Kidney capillary endothelial cell (primary cell): ENCODE results near the gene EIF2AK3.

ENCODE experiments used
- DNase-seq: peaks from one replicate; pipeline ENCODE4 v3.0.0-alpha.2; 2018; ENCODE audit warnings: low spot score

Gene EIF2AK3

DNA sequence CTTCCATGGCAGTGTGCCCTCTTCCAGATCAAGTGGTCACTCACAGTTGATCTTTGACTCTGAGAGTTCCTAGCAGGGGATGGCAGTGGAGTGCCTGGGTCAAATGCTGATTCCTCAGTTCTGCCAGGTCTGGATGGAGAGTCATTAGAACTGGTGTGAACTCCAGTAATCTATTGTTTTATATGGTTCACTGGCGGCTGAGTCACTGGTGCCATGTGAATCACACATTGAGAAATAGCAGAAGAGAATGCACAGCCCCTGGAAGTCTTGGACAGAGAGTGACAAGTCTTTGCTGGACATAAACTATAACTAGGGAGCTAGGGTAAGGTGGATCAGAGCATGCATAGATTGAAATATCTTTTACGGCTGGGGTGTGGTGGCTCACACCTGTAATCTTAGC is 86.9 kb downstream of the EIF2AK3 start:
- DNase-seq: peak; percentile 53

DNA sequence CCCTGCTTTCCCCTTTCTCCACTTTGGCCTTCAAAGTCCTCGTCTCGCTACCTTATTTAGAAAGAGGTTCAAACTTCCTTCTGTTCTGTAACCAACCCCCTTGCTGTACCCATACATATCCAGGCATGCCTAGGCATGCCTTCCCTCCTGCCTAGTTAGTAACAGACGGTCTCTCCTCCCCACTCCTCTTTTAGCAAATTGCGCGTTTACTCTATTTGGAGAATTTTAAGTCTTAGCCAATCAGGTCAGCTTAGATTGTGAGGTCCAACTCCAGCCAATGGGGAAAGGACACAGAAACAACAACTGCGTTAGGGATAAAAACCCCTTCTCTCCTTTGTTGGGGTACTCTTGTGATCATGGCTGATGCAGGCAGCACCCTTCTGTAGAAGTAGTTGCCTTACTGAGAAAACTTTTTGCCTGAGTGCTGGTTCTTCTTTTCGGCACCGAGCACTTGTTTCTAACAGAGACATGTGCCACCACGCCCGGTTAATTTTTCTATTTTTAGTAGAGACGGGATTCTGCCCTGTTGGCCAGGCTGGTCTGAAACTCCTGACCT is 88.8 kb downstream of the EIF2AK3 start:
- DNase-seq: no peak

DNA sequence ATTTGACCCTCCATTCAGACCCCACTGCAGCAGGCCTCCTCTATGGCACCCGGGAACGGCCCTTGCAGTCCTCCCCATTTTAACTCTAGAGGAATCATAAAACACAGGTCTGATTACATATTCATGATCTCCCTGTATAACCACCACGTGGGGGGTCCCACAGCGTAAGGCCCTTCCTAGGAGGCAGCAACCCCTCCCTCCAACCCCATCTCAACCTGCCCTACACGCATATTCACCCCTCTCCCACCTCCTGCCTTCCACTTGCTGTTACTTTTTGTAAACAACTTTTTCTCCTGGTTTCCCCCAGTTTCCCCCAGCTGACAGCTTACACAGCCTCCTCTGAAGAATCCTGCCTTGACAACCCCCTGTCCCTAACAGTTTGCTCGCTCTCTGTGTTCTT is 89.6 kb downstream of the EIF2AK3 start:
- DNase-seq: no peak

DNA sequence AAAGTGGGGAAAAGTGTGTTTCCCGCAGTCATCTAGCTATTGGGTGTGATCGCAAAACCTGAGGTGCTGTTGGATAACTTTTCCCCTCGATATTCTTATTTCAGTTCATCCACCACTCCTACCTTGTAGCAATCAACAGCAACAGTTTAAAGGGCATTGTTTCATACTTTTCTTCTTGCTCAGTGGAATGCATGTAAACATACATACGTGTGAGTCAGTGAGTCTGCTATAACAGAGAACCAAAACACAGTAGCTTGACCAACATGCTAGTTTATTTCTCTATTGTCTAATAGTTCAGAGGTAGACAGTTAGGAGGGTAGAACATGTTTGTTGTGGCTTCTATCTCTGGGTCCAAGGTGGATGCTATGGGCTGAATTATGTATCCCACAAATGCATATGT is 97.2 kb downstream of the EIF2AK3 start:
- no peak for DNase-seq

DNA sequence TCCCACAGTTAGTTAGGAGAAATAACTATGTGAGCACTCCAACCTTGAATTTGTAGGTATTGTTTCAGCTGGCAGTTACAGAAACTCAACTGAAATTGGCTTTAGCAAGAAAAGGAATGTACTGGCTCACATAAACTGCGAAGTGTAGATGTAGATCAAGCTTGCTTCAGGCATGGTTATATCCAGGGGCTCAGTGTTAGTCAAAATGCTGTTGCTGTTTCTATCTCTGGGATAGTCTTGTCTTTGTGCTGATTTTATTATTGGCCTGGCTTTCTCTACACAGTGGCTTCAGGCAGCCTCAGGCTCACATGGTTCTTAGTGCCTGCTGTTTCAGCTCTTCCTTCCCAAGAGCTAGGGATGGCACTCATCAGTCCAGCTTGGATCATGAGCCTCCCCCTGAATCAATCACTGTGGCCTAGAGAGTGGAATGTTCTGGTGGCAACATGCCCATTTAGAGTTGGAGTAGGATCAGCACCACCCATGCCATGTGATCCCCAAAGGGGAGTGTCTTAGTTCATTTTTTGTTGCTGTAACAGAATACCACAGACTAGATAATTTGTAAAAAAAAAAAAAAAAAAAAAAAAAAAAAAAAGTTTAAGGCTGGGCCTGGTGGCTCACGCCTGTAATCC is 105.7 kb downstream of the EIF2AK3 start:
- DNase-seq: no peak

DNA sequence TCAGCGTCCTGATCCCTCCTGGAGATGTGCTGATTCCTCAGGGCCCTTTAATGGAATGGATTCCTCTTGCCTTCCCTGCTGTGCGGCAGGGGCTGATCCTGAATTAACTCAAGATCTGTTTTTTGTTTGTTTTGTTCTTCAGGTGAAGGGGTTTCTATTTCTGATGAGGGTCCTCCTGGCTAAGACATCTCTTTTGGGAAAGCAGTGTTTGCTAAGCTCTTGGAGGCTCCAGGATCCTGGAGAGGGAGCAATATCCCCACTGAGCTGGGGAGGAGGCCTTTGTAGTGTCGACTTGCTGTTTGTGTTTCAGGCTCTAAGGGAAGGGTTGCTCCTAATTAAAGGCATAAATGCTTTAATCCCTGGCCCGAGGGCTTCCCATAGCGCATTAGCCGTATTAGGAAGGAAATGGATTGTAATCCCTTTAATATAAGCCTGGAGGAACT is 109.5 kb downstream of the EIF2AK3 start:
- DNase-seq: no peak
